ENCODE measurements around the gene RAB19. TPM values are rescaled to one million over a fixed set of nuclear protein-coding genes. Genes with fewer than 3 reads are reported as not detected.

Gene RAB19
- total and polyA plus RNA-seq, 10 of the 15 experiments (the other 5 are each of a cell fraction or from before 2014, with no cell fraction given) = 0.14 to 1.0 (median 0.23) TPM; not detected in 5

DNA sequence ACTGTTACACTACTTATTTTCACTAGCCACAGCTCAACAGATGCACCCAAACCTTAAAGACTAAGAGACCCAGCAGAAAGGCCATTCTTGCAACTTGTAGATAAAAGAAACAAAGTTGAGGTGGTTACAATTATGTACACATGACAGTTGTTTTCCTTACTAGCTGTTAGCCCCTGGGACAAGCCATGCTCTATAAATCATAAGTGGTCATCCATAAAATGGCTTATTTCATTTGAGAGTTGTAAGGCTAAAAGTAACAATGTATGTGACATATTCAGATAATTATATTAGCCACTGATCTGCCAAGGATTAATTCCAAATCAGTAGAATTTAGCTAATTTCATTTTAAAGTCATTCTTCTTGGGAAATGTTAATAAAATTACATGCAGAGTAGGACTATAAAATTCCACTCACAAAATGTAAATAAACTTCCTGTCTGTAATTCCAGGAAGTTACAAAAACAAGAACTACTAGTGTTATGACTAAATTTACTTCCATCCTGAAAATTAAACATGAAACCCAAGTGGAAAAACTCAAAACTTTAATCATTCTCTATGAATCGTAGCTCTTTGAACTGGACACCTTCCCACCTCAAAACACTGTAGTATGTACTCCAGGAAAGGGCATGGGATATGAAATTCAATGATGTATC, 18.8 kb upstream of the RAB19 start:
- Histone ChIP-seq H3K27ac (ENCODE audit: control insufficient read depth, insufficient read depth) (no peak overlapping the region), H3K27me3 (replicated peaks in 1 of 2; ENCODE audit: control insufficient read depth in 2 of 2, insufficient read depth in 2 of 2, low read length in 1 of 2) (no peaks in the 10 kb centered on the region), H3K79me2 (ENCODE audit: control insufficient read depth, insufficient read depth, low read length) (no peaks in the 10 kb centered on the region; the same call in 1 of the 2 replicates), H3K4me1 (ENCODE audit: control insufficient read depth, insufficient read depth, low read length) (peaks cover 8% of the 10 kb centered on the region), H4K20me1 (ENCODE audit: control insufficient read depth, insufficient read depth) (no peaks in the 10 kb centered on the region), H3K9me3 (replicated peaks; ENCODE audit: control insufficient read depth, insufficient read depth, low read length) (no peaks in the 10 kb centered on the region), H3K4me3 (no peak overlapping the region), H3K36me3 (ENCODE audit: control insufficient read depth in 2 of 2, insufficient read depth in 2 of 2, low read length in 1 of 2) (peaks cover 0 to 3% of the 10 kb centered on the region in 2 experiments; a peak in 1 of 4 replicates), H3K4me2 (ENCODE audit: control insufficient read depth, insufficient read depth) (no peak overlapping the region), H3K9ac (ENCODE audit: control insufficient read depth, insufficient read depth, low read length) (no peak overlapping the region), H2AFZ (ENCODE audit: control insufficient read depth, low read depth, low read length) (no peak overlapping the region)
- no TSS peak for BruUV-seq (replicated peaks)
- ChIA-PET CTCF (interaction anchor here (0.8 kb wide), 1 partner anchor 951 kb away, joined by 4 read pairs; no protein-coding TSS in a partner anchor), SMC1A (ENCODE audit: uncharacterized antibody, unreplicated experiment) (no interaction called here), POLR2A (no interaction called here), RAD21 (ENCODE audit: unreplicated experiment) (no interaction called here)
- no peak for ATAC-seq
- in situ Hi-C loops (cut with MboI) (no loop called here), intact Hi-C loops (cut with micrococcal nuclease; ENCODE audit: unreplicated experiment) (no loop called here)
- DNase-seq (ENCODE audit: low read depth, low spot score) = no peak
- WGBS (ENCODE audit: insufficient coverage, insufficient replicate concordance, low lambda C conversion rate, missing lambda C conversion rate) = 31% methylated on average over 1 of the region's 1 CpG
- TF ChIP-seq GABPA (IDR thresholded peaks at IDR 0.05; ENCODE audit: low read depth) (no peak), NBN (IDR thresholded peaks at IDR 0.05) (no peak), POLR2AphosphoS2 (IDR thresholded peaks at IDR 0.05; ENCODE audit: low read depth, low read length) (no peak), TCF3 (IDR thresholded peaks at IDR 0.05; ENCODE audit: borderline replicate concordance, insufficient read depth, low read depth, low read length) (no peak), RB1 (IDR thresholded peaks at IDR 0.05; ENCODE audit: borderline replicate concordance) (no peak), SUZ12 (IDR thresholded peaks at IDR 0.05; ENCODE audit: unreplicated experiment) (no peak), RBBP5 (conservative IDR thresholded peaks at IDR 0.05) (no peak), CREB1 (IDR thresholded peaks at IDR 0.05; ENCODE audit: low read depth) (no peak)
- TF ChIP-seq, protein P1, sequence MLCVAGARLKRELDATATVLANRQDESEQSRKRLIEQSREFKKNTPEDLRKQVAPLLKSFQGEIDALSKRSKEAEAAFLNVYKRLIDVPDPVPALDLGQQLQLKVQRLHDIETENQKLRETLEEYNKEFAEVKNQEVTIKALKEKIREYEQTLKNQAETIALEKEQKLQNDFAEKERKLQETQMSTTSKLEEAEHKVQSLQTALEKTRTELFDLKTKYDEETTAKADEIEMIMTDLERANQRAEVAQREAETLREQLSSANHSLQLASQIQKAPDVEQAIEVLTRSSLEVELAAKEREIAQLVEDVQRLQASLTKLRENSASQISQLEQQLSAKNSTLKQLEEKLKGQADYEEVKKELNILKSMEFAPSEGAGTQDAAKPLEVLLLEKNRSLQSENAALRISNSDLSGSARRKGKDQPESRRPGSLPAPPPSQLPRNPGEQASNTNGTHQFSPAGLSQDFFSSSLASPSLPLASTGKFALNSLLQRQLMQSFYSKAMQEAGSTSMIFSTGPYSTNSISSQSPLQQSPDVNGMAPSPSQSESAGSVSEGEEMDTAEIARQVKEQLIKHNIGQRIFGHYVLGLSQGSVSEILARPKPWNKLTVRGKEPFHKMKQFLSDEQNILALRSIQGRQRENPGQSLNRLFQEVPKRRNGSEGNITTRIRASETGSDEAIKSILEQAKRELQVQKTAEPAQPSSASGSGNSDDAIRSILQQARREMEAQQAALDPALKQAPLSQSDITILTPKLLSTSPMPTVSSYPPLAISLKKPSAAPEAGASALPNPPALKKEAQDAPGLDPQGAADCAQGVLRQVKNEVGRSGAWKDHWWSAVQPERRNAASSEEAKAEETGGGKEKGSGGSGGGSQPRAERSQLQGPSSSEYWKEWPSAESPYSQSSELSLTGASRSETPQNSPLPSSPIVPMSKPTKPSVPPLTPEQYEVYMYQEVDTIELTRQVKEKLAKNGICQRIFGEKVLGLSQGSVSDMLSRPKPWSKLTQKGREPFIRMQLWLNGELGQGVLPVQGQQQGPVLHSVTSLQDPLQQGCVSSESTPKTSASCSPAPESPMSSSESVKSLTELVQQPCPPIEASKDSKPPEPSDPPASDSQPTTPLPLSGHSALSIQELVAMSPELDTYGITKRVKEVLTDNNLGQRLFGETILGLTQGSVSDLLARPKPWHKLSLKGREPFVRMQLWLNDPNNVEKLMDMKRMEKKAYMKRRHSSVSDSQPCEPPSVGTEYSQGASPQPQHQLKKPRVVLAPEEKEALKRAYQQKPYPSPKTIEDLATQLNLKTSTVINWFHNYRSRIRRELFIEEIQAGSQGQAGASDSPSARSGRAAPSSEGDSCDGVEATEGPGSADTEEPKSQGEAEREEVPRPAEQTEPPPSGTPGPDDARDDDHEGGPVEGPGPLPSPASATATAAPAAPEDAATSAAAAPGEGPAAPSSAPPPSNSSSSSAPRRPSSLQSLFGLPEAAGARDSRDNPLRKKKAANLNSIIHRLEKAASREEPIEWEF (IDR thresholded peaks at IDR 0.05; ENCODE audit: insufficient replicate concordance, low read depth, low read length) = no peak
- FAIRE-seq = no peak
